Measurements from ENCODE around the gene MC1R. TPM values are rescaled to one million over a fixed set of nuclear protein-coding genes. Genes with fewer than 3 reads are reported as not detected.

Gene MC1R
- polyA plus RNA-seq, 3 donors = 0.21 to 3.9 TPM; not detected in 1

GRCh38 chr16:89964201-89964600 lies 45.5 kb downstream of the MC1R start:
- H3K27ac ChIP-seq (ENCODE audit: low read depth in 1 of 2, low read length in 2 of 2) = no peak overlapping the region
- no peak overlapping the region for H3K4me2 ChIP-seq (replicated peaks; ENCODE audit: extremely low read depth, low read length, poor library complexity, severe bottlenecking)
- WGBS (ENCODE audit: insufficient coverage) = 95% methylated on average over 23 of the region's 25 CpGs
- H3K4me1 ChIP-seq (ENCODE audit: control insufficient read depth in 1 of 2, insufficient read depth in 2 of 2, low read length in 2 of 2) = peaks cover 25 to 40% of the 10 kb centered on the region in 2 donors
- peaks cover 45% of the 10 kb centered on the region for H3K79me2 ChIP-seq (ENCODE audit: insufficient read depth, low read length)
- intact Hi-C loops (cut with micrococcal nuclease) = no loop called here
- H3K9ac ChIP-seq (ENCODE audit: insufficient read depth, low read length, poor library complexity, severe bottlenecking) = no peak overlapping the region
- Mint-ChIP-seq H3K4me3 (no peak overlapping the region), H3K9me3 (peaks cover 0 to 4% (median 0%) of the 10 kb centered on the region in 7 donors), H3K27me3 (ENCODE audit: low read depth in 3 of 3) (peaks cover 0 to 1% (median 0%) of the 10 kb centered on the region in 3 donors), H3K27ac (no peak overlapping the region), H3K36me3 (peaks cover 54 to 81% of the 10 kb centered on the region in 2 donors), H3K4me1 (peaks cover 27% of the 10 kb centered on the region)
- no peak for TF ChIP-seq CTCF (IDR thresholded peaks at IDR 0.05)
- H3K9me3 ChIP-seq (replicated peaks in 1 of 2; ENCODE audit: control insufficient read depth in 1 of 2, insufficient read depth in 1 of 2, low read length in 2 of 2) = no peaks in the 10 kb centered on the region
- H4K20me1 ChIP-seq (ENCODE audit: insufficient read depth, low read length) = peaks cover 82% of the 10 kb centered on the region
- no peaks in the 10 kb centered on the region for H3K27me3 ChIP-seq (ENCODE audit: control insufficient read depth in 2 of 2, insufficient read depth in 2 of 2, low read length in 2 of 2)
- no peak for DNase-seq
- peaks cover 71 to 80% of the 10 kb centered on the region in 2 donors for H3K36me3 ChIP-seq (replicated peaks in 1 of 2; ENCODE audit: control insufficient read depth in 1 of 2, insufficient read depth in 2 of 2, low read length in 2 of 2)
- no peak overlapping the region for H3K4me3 ChIP-seq (replicated peaks in 1 of 3; ENCODE audit: low read depth in 2 of 3, low read length in 3 of 3)
- no peak overlapping the region for H2AFZ ChIP-seq (ENCODE audit: insufficient read depth, low read depth, low read length, poor library complexity, severe bottlenecking)

GRCh38 chr16:89965447-89966225 lies 47.0 kb downstream of the MC1R start:
- peak overlapping the region in 2 of 7 donors; percentile 46 to 53 for H3K27ac Mint-ChIP-seq
- peaks cover 72% of the 10 kb centered on the region for H4K20me1 ChIP-seq (ENCODE audit: insufficient read depth, low read length)
- peaks cover 35 to 46% of the 10 kb centered on the region in 2 donors for H3K4me1 ChIP-seq (ENCODE audit: control insufficient read depth in 1 of 2, insufficient read depth in 2 of 2, low read length in 2 of 2)
- peaks cover 0 to 4% (median 0%) of the 10 kb centered on the region in 7 donors for H3K9me3 Mint-ChIP-seq
- H3K9me3 ChIP-seq (replicated peaks in 1 of 2; ENCODE audit: control insufficient read depth in 1 of 2, insufficient read depth in 1 of 2, low read length in 2 of 2) = no peaks in the 10 kb centered on the region
- H3K4me2 ChIP-seq (replicated peaks; ENCODE audit: extremely low read depth, low read length, poor library complexity, severe bottlenecking) = no peak overlapping the region
- H3K36me3 ChIP-seq (replicated peaks in 1 of 2; ENCODE audit: control insufficient read depth in 1 of 2, insufficient read depth in 2 of 2, low read length in 2 of 2) = peaks cover 62 to 66% of the 10 kb centered on the region in 2 donors
- no peak overlapping the region for H3K27ac ChIP-seq (ENCODE audit: low read depth in 1 of 2, low read length in 2 of 2)
- no peak overlapping the region for H3K4me3 Mint-ChIP-seq
- H3K36me3 Mint-ChIP-seq = peaks cover 41 to 69% of the 10 kb centered on the region in 2 donors
- intact Hi-C loops (cut with micrococcal nuclease) = no loop called here
- no peaks in the 10 kb centered on the region for H3K27me3 ChIP-seq (ENCODE audit: control insufficient read depth in 2 of 2, insufficient read depth in 2 of 2, low read length in 2 of 2)
- DNase-seq = no peak
- TF ChIP-seq CTCF (IDR thresholded peaks at IDR 0.05) = no peak
- peaks cover 0 to 3% (median 0%) of the 10 kb centered on the region in 3 donors for H3K27me3 Mint-ChIP-seq (ENCODE audit: low read depth in 3 of 3)
- H3K4me1 Mint-ChIP-seq = peaks cover 30% of the 10 kb centered on the region
- peaks cover 35% of the 10 kb centered on the region for H3K79me2 ChIP-seq (ENCODE audit: insufficient read depth, low read length)
- H3K9ac ChIP-seq (ENCODE audit: insufficient read depth, low read length, poor library complexity, severe bottlenecking) = no peak overlapping the region
- no peak overlapping the region for H2AFZ ChIP-seq (ENCODE audit: insufficient read depth, low read depth, low read length, poor library complexity, severe bottlenecking)
- no peak overlapping the region for H3K4me3 ChIP-seq (replicated peaks in 1 of 3; ENCODE audit: low read depth in 2 of 3, low read length in 3 of 3)
- 96% methylated on average over 20 of the region's 30 CpGs for WGBS (ENCODE audit: insufficient coverage)

All from CD14-positive monocyte (primary cell).